Esophagus muscularis mucosa (tissue), 4 donors: ENCODE results near the gene BID. TPM values are rescaled to one million over a fixed set of nuclear protein-coding genes. Genes with fewer than 3 reads are reported as not detected.

ENCODE experiments used
- DNase-seq: peaks from one replicate; pipeline ENCODE4 v3.0.0-alpha.2; 2017; ENCODE audit errors: extremely low spot score
- H3K27ac ChIP-seq, 4 donors: fragments of 200-600 bp; sonication (generic); replicated peaks in 1 of 4; 1 replicate in 3 of 4; 2 replicates in 1 of 4; pipeline ENCODE4 v1.5.1; 2016 to 2019; ENCODE audit warnings: mild to moderate bottlenecking in 1 of 4
- H3K27me3 ChIP-seq, 4 donors: fragments of 200-600 bp; sonication (generic); one replicate each; pipeline versions ENCODE4 v1.5.1 to v1.6.0; 2016 to 2019
- H3K36me3 ChIP-seq, 4 donors: fragments of 200-600 bp; sonication (generic); one replicate each; pipeline ENCODE4 v1.5.1; 2016 to 2019
- H3K4me1 ChIP-seq, 4 donors: fragments of 200-600 bp; sonication (generic); one replicate each; pipeline ENCODE4 v1.5.1; 2016 to 2019
- H3K4me3 ChIP-seq, 4 donors: fragments of 200-600 bp; sonication (generic); 1 replicate in 2 of 4; 2 replicates in 2 of 4; pipeline ENCODE4 v1.5.1; 2016 to 2019; ENCODE audit warnings: mild to moderate bottlenecking in 4 of 4, moderate library complexity in 1 of 4
- H3K9me3 ChIP-seq, 4 donors: fragments of 200-600 bp; sonication (generic); 1 replicate in 3 of 4; 2 replicates in 1 of 4; pipeline ENCODE4 v1.5.1; 2016 to 2019
- CTCF ChIP-seq, 3 experiments: fragments of 200-600 bp in 2 of 3; fragments of 450-650 bp in 1 of 3; sonication (generic) in 2 of 3; IDR thresholded peaks; one replicate each; pipeline ENCODE4 v1.5.1; 2017 to 2019; ENCODE audit warnings: antibody characterized with exemption in 3 of 3, mild to moderate bottlenecking in 2 of 3, moderate library complexity in 1 of 3
- EP300 ChIP-seq: sonication (generic); formaldehyde crosslinking; IDR thresholded peaks from one replicate; pipeline ENCODE4 v1.6.1; 2017; ENCODE audit warnings: antibody characterized with exemption
- POLR2A ChIP-seq: fragments of 450-650 bp; IDR thresholded peaks from one replicate; pipeline ENCODE4 v1.6.1; 2017; ENCODE audit warnings: antibody characterized with exemption, moderate library complexity, mild to moderate bottlenecking, low read depth
- POLR2AphosphoS5 ChIP-seq, 2 donors: sonication (generic); formaldehyde crosslinking; IDR thresholded peaks; one replicate each; pipeline ENCODE4 v1.6.1; 2017; ENCODE audit warnings: antibody characterized with exemption in 2 of 2
- WGBS: methylation state at CpG from one replicate; pipeline ENCODE4 v1.1.5; 2018; 5-methylcytosine and 5-hydroxymethylcytosine counted together
- intact Hi-C: fragments of 100-400 bp; cut with DNase I; formaldehyde crosslinking; loops from one replicate; pipeline ENCODE4 v1.15.1; 2023
- total RNA-seq, 4 donors: library from RNA; depleted of rRNA; stranded (reverse); fragments of >200 nt; gene quantifications; one replicate each; pipeline versions ENCODE4 v1.1.0 to v1.2.1, GENCODE V29; 2016

BID gene
- total RNA-seq, 4 donors from 2014 or later = 12.9 to 48.3 (median 26.3) TPM

- no peaks in the 10 kb centered on the region for H3K36me3 ChIP-seq
- H3K27me3 ChIP-seq = no peaks in the 10 kb centered on the region
- H3K9me3 ChIP-seq = no peaks in the 10 kb centered on the region
- H3K27ac ChIP-seq = no peak overlapping the region
- WGBS = 79% methylated on average over 18 of the region's 18 CpGs
- peaks cover 10 to 32% (median 28%) of the 10 kb centered on the region in 4 donors for H3K4me1 ChIP-seq
- no peak for DNase-seq
- intact Hi-C loops = no loop called here
- TF ChIP-seq CTCF (IDR thresholded peaks at IDR 0.05) = no peak
- no peak for TF ChIP-seq POLR2AphosphoS5 (IDR thresholded peaks at IDR 0.05)
- TF ChIP-seq EP300 = no peak
- TF ChIP-seq POLR2A = no peak
- H3K4me3 ChIP-seq = peak overlapping the region; percentile 82 to 91 (median 87)
These were observed 1.2 kb downstream of the BID start for GRCh38 chr22:17772958-17773605.

- no peaks in the 10 kb centered on the region for H3K9me3 ChIP-seq
- peaks cover 10 to 32% (median 28%) of the 10 kb centered on the region in 4 donors for H3K4me1 ChIP-seq
- no peak for DNase-seq
- H3K4me3 ChIP-seq = peak overlapping the region in 3 of 4 donors; percentile 87 to 91 (median 87)
- no peaks in the 10 kb centered on the region for H3K36me3 ChIP-seq
- no peak for TF ChIP-seq POLR2A
- no peak for TF ChIP-seq POLR2AphosphoS5 (IDR thresholded peaks at IDR 0.05)
- TF ChIP-seq EP300 = no peak
- no peak for TF ChIP-seq CTCF (IDR thresholded peaks at IDR 0.05)
- H3K27me3 ChIP-seq = no peaks in the 10 kb centered on the region
- H3K27ac ChIP-seq = no peak overlapping the region
- 85% methylated on average over 6 of the region's 21 CpGs for WGBS
- intact Hi-C loops = no loop called here
These were observed 1.9 kb downstream of the BID start for GRCh38 chr22:17772249-17772957.

GRCh38 chr22:17770180-17771077 lies 3.8 kb downstream of the BID start:
- Histone ChIP-seq H3K27ac (no peak overlapping the region), H3K4me3 (no peak overlapping the region), H3K36me3 (no peaks in the 10 kb centered on the region), H3K27me3 (no peaks in the 10 kb centered on the region), H3K9me3 (no peaks in the 10 kb centered on the region), H3K4me1 (peaks cover 10 to 32% (median 28%) of the 10 kb centered on the region in 4 donors)
- no peak for TF ChIP-seq CTCF (IDR thresholded peaks at IDR 0.05)
- no peak for TF ChIP-seq POLR2AphosphoS5 (IDR thresholded peaks at IDR 0.05)
- TF ChIP-seq POLR2A = no peak
- TF ChIP-seq EP300 = no peak
- WGBS = 92% methylated on average over 17 of the region's 19 CpGs
- DNase-seq = no peak
- intact Hi-C loops = no loop called here

- WGBS = 94% methylated on average over 6 of the region's 9 CpGs
- Histone ChIP-seq H3K9me3 (no peaks in the 10 kb centered on the region), H3K36me3 (no peaks in the 10 kb centered on the region), H3K27me3 (no peaks in the 10 kb centered on the region), H3K4me1 (peaks cover 10 to 29% (median 24%) of the 10 kb centered on the region in 4 donors), H3K4me3 (no peak overlapping the region), H3K27ac (no peak overlapping the region)
- no peak for TF ChIP-seq CTCF (IDR thresholded peaks at IDR 0.05)
- TF ChIP-seq POLR2A = no peak
- TF ChIP-seq POLR2AphosphoS5 (IDR thresholded peaks at IDR 0.05) = no peak
- no peak for DNase-seq
- intact Hi-C loops = no loop called here
These were observed 4.6 kb downstream of the BID start for GRCh38 chr22:17769716-17770082.
